H9 (cell line): Measurements from ENCODE around the gene FADS2. TPM values are rescaled to one million over a fixed set of nuclear protein-coding genes. Genes with fewer than 3 reads are reported as not detected.

Experiments
- DNase-seq: peaks from one replicate; pipeline ENCODE4 v3.0.0-alpha.2; 2017
- H2AFZ ChIP-seq: one replicate; pipeline ENCODE4 v1.6.1; 2013; ENCODE audit warnings: mild to moderate bottlenecking, low read length, control low read depth, moderate library complexity
- H2AK5ac ChIP-seq: 2 replicates; pipeline ENCODE4 v1.6.1; 2013; ENCODE audit warnings: low read length, control low read depth, mixed read lengths; ENCODE audit not compliant: insufficient read length
- H2BK120ac ChIP-seq: one replicate; pipeline ENCODE4 v1.6.1; 2013; ENCODE audit warnings: low read depth, mild to moderate bottlenecking, low read length, control low read depth, inconsistent platforms; ENCODE audit not compliant: poor library complexity, severe bottlenecking
- H2BK12ac ChIP-seq: 2 replicates; pipeline ENCODE4 v1.6.1; 2013; ENCODE audit warnings: low read length, control low read depth, mixed read lengths, low read depth; ENCODE audit not compliant: insufficient read length
- H2BK15ac ChIP-seq: 2 replicates; pipeline ENCODE4 v1.6.1; 2013; ENCODE audit warnings: low read depth, low read length, control low read depth
- H2BK20ac ChIP-seq: one replicate; pipeline ENCODE4 v1.6.1; 2013; ENCODE audit warnings: low read depth, mild to moderate bottlenecking, low read length, control low read depth, inconsistent platforms; ENCODE audit not compliant: poor library complexity, severe bottlenecking
- H2BK5ac ChIP-seq: 2 replicates; pipeline ENCODE4 v1.6.1; 2013; ENCODE audit warnings: low read length, control low read depth, mixed read lengths; ENCODE audit not compliant: insufficient read length
- H3K14ac ChIP-seq: 2 replicates; pipeline ENCODE4 v1.6.1; 2013; ENCODE audit warnings: low read length, control low read depth; ENCODE audit not compliant: insufficient read depth
- H3K18ac ChIP-seq: 2 replicates; pipeline ENCODE4 v1.6.1; 2013; ENCODE audit warnings: low read depth, mild to moderate bottlenecking, mixed read lengths, low read length, control low read depth; ENCODE audit not compliant: insufficient read length
- H3K23ac ChIP-seq: 2 replicates; pipeline ENCODE4 v1.6.1; 2013; ENCODE audit warnings: low read length, control low read depth, mixed read lengths, low read depth; ENCODE audit not compliant: insufficient read length
- H3K23me2 ChIP-seq: 2 replicates; pipeline ENCODE4 v1.6.1; 2013; ENCODE audit warnings: low read depth, mild to moderate bottlenecking, mixed read lengths, low read length, control low read depth; ENCODE audit not compliant: insufficient read length, poor library complexity, severe bottlenecking
- H3K27ac ChIP-seq: 2 replicates; pipeline ENCODE4 v1.5.1; 2013; ENCODE audit warnings: low read length, control low read depth, mixed read lengths, low read depth; ENCODE audit not compliant: insufficient read length
- H3K27me3 ChIP-seq: 2 replicates; pipeline ENCODE4 v1.6.1; 2013; ENCODE audit warnings: low read length, control low read depth, inconsistent platforms; ENCODE audit not compliant: insufficient read depth
- H3K4ac ChIP-seq: 2 replicates; pipeline ENCODE4 v1.6.1; 2013; ENCODE audit warnings: low read depth, mild to moderate bottlenecking, control low read depth, inconsistent platforms, low read length, moderate library complexity
- H3K4me1 ChIP-seq: 2 replicates; pipeline ENCODE4 v1.6.1; 2013; ENCODE audit warnings: low read length, control low read depth, inconsistent platforms; ENCODE audit not compliant: insufficient read depth
- H3K4me2 ChIP-seq: 2 replicates; pipeline ENCODE4 v1.6.1; 2013; ENCODE audit warnings: low read length, control low read depth, mixed read lengths; ENCODE audit not compliant: insufficient read length, insufficient read depth
- H3K56ac ChIP-seq: 2 replicates; pipeline ENCODE4 v1.6.1; 2013; ENCODE audit warnings: low read depth, mild to moderate bottlenecking, mixed read lengths, low read length, control low read depth; ENCODE audit not compliant: insufficient read length
- H3K79me1 ChIP-seq: 2 replicates; pipeline ENCODE4 v1.6.1; 2013; ENCODE audit warnings: low read depth, mild to moderate bottlenecking, moderate library complexity, low read length, control low read depth, inconsistent platforms; ENCODE audit not compliant: insufficient read depth, poor library complexity, severe bottlenecking
- H3K79me2 ChIP-seq: 2 replicates; pipeline ENCODE4 v1.6.1; 2013; ENCODE audit warnings: low read length, control low read depth, inconsistent platforms; ENCODE audit not compliant: insufficient read depth
- H3K9ac ChIP-seq: 2 replicates; pipeline ENCODE4 v1.6.1; 2013; ENCODE audit warnings: low read length, control low read depth, mixed read lengths; ENCODE audit not compliant: insufficient read length; ENCODE audit errors: extremely low read depth
- H3K9me3 ChIP-seq: one replicate; pipeline ENCODE4 v1.6.1; 2013; ENCODE audit warnings: low read depth, low read length, inconsistent platforms; ENCODE audit not compliant: control insufficient read depth
- H3T11ph ChIP-seq: one replicate; pipeline ENCODE4 v1.6.1; 2013; ENCODE audit warnings: mild to moderate bottlenecking, low read length, control low read depth, inconsistent platforms
- H4K20me1 ChIP-seq: one replicate; pipeline ENCODE4 v1.6.1; 2013; ENCODE audit not compliant: control insufficient read depth, insufficient read length, insufficient read depth
- H4K5ac ChIP-seq: 2 replicates; pipeline ENCODE4 v1.6.1; 2013; ENCODE audit warnings: low read depth, mild to moderate bottlenecking, mixed read lengths, low read length, control low read depth; ENCODE audit not compliant: insufficient read length
- H4K8ac ChIP-seq: replicated peaks from 2 replicates; pipeline ENCODE4 v1.6.1; 2013; ENCODE audit warnings: low read length, control low read depth, mixed read lengths, low read depth; ENCODE audit not compliant: insufficient read length
- H4K91ac ChIP-seq: 2 replicates; pipeline ENCODE4 v1.6.1; 2013; ENCODE audit warnings: low read depth, mild to moderate bottlenecking, moderate library complexity, mixed read lengths, low read length, control low read depth; ENCODE audit not compliant: insufficient read length
- H3K27ac Mint-ChIP-seq, 3 experiments: 2 replicates in 2 of 3; 3 replicates in 1 of 3; pipeline ENCODE4 v1.8.0; 2020 to 2021; ENCODE audit warnings: mixed read lengths in 3 of 3, mild to moderate bottlenecking in 1 of 3, moderate library complexity in 1 of 3
- H3K27me3 Mint-ChIP-seq: 2 replicates; pipeline ENCODE4 v1.8.0; 2021; ENCODE audit warnings: low read depth, mild to moderate bottlenecking, moderate library complexity, mixed read lengths
- H3K36me3 Mint-ChIP-seq, 3 experiments: 2 replicates in 2 of 3; 3 replicates in 1 of 3; pipeline ENCODE4 v1.8.0; 2020 to 2021; ENCODE audit warnings: low read depth in 3 of 3, mixed read lengths in 3 of 3; ENCODE audit not compliant: insufficient read depth in 1 of 3
- H3K4me1 Mint-ChIP-seq, 2 experiments: 2 replicates each; pipeline ENCODE4 v1.8.0; 2020; ENCODE audit warnings: mixed read lengths in 2 of 2
- H3K4me3 Mint-ChIP-seq, 2 experiments: 2 replicates in 1 of 2; 3 replicates in 1 of 2; pipeline ENCODE4 v1.8.0; 2020 to 2021; ENCODE audit warnings: mild to moderate bottlenecking in 2 of 2, mixed read lengths in 2 of 2, moderate library complexity in 1 of 2
- H3K9me3 Mint-ChIP-seq, 2 experiments: 2 replicates in 1 of 2; 3 replicates in 1 of 2; pipeline ENCODE4 v1.8.0; 2020; ENCODE audit warnings: mild to moderate bottlenecking in 2 of 2, mixed read lengths in 2 of 2, moderate library complexity in 1 of 2
- WGBS: extraction: QIAGEN DNeasy Blood & Tissue Kit; methylation state at CpG from one replicate; pipeline ENCODE4 v1.1.7; 2013; ENCODE audit warnings: missing lambda C conversion rate, low lambda C conversion rate, mixed read lengths; ENCODE audit not compliant: insufficient read length; ENCODE audit errors: extremely low coverage; 5-methylcytosine and 5-hydroxymethylcytosine counted together
- total RNA-seq: library from RNA; stranded (reverse); gene quantifications from 2 replicates; pipeline ENCODE4 v1.2.1, GENCODE V29; 2021
- TF ChIP-seq, protein P1 (sequence below): fragments of 200-600 bp; sonication (generic); conservative IDR thresholded peaks from 3 replicates; pipeline ENCODE4 v1.8.0; 2021; ENCODE audit warnings: antibody characterized with exemption, mild to moderate bottlenecking

Gene FADS2
- total RNA-seq, 1 experiment from 2014 or later, result 322 TPM

DNA sequence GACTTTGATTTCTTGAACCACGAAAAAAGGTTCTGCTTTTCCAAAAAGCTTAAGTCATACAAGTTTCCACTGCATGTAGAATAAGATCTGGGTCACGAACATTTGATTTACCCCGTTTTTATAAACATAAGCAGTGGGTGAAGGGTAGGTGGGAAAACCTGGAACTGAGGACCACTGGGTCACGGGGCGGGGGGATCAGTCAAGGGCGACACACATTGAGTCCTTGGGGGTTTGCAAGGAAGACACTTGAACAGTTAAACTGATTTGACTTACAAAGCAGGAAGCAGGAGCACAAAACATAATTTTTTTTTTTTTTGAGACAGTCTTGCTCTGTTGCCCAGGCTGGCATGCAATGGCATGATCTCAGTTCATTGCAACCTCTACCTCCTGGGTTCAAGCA lies 52.4 kb downstream of the FADS2 start:
- Mint-ChIP-seq H3K27me3 (no peaks in the 10 kb centered on the region; the same call in 1 of the 2 replicates), H3K4me3 (peak overlapping the region in 1 of 2 experiments; percentile 18; a peak in 1 of 5 replicates), H3K36me3 (peaks cover 0 to 3% (median 0%) of the 10 kb centered on the region in 3 experiments; a peak in 2 of 7 replicates), H3K9me3 (no peaks in the 10 kb centered on the region), H3K4me1 (peaks cover 20 to 29% of the 10 kb centered on the region in 2 experiments), H3K27ac (0 out of 7 replicates have a peak overlapping the region, but pooled peaks of 1 of the 3 experiments have one; percentile 8)
- Histone ChIP-seq H3K4me1 (peaks cover 3% of the 10 kb centered on the region; the same call in 1 of the 2 replicates), H3K56ac (no peak overlapping the region), H3K4ac (no peak overlapping the region), H3K9ac (no peak overlapping the region), H3T11ph (no peak overlapping the region), H3K18ac (no peak overlapping the region), H2AK5ac (no peak overlapping the region), H3K4me2 (no peak overlapping the region), H2BK15ac (no peak overlapping the region), H3K79me2 (no peaks in the 10 kb centered on the region), H2BK12ac (no peak overlapping the region), H2AFZ (no peak overlapping the region), H2BK120ac (no peak overlapping the region), H2BK5ac (no peak overlapping the region), H2BK20ac (no peak overlapping the region), H4K20me1 (no peaks in the 10 kb centered on the region), H4K8ac (no peak overlapping the region), H4K5ac (no peak overlapping the region), H3K27me3 (no peaks in the 10 kb centered on the region), H3K79me1 (no peaks in the 10 kb centered on the region), H3K27ac (no peak overlapping the region), H3K23ac (no peak overlapping the region), H3K23me2 (peaks cover 2% of the 10 kb centered on the region), H3K14ac (no peak overlapping the region), H3K9me3 (no peaks in the 10 kb centered on the region), H4K91ac (no peak overlapping the region)
- TF ChIP-seq, protein P1, sequence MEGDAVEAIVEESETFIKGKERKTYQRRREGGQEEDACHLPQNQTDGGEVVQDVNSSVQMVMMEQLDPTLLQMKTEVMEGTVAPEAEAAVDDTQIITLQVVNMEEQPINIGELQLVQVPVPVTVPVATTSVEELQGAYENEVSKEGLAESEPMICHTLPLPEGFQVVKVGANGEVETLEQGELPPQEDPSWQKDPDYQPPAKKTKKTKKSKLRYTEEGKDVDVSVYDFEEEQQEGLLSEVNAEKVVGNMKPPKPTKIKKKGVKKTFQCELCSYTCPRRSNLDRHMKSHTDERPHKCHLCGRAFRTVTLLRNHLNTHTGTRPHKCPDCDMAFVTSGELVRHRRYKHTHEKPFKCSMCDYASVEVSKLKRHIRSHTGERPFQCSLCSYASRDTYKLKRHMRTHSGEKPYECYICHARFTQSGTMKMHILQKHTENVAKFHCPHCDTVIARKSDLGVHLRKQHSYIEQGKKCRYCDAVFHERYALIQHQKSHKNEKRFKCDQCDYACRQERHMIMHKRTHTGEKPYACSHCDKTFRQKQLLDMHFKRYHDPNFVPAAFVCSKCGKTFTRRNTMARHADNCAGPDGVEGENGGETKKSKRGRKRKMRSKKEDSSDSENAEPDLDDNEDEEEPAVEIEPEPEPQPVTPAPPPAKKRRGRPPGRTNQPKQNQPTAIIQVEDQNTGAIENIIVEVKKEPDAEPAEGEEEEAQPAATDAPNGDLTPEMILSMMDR, result no peak
- no peak for DNase-seq
- no CpG with 5 or more reads among the region's 6 CpGs for WGBS
